HEK293 (cell line): ENCODE data around the gene METTL25B.

Experiments
- CTCF ChIP-seq: fragments of 450-650 bp; formaldehyde crosslinking; IDR thresholded peaks from 2 replicates; pipeline ENCODE4 v1.5.1; 2016; ENCODE audit warnings: missing biosample characterization, missing genetic modification characterization
- MYNN ChIP-seq: fragments of 450-650 bp; formaldehyde crosslinking; IDR thresholded peaks from 2 replicates; pipeline ENCODE4 v1.5.1; 2016; ENCODE audit warnings: missing biosample characterization, missing genetic modification characterization, borderline replicate concordance
- ZNF23 ChIP-seq: fragments of 450-650 bp; formaldehyde crosslinking; IDR thresholded peaks from 2 replicates; pipeline ENCODE4 v1.5.1; 2016; ENCODE audit warnings: missing biosample characterization, missing genetic modification characterization, borderline replicate concordance

DNA sequence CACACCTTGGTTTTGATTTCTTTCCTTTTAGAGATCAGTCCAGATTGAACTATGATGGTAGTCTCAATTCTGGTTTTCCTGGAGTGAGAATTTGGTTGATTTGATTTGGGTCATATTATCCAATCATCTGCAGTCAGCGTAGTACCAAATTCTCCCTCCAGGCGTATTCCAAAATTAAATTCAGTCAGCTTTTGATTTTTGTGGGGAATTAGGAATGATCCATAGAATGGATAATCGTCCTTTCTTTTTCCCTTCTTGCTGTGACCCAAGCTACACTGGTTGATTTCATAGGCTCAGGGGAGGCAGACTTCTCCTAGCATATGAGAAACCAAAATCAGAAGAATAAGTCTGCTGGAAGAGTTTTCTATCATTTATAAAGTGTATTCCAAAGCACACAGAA, 44.0 kb downstream of the METTL25B start:
- no peak for TF ChIP-seq CTCF (tag by site-specific recombination)
- no peak for TF ChIP-seq ZNF23
- TF ChIP-seq MYNN (tag by site-specific recombination) = no peak
